Measurements from ENCODE around the gene ZNF385B.

- TF ChIP-seq EP300 (IDR thresholded peaks at IDR 0.05), result no peak
- TF ChIP-seq POLR2AphosphoS5 (IDR thresholded peaks at IDR 0.05), result no peak
- no peak for TF ChIP-seq CTCF (IDR thresholded peaks at IDR 0.05)
These were observed 327.5 kb downstream of the ZNF385B start for GRCh38 chr2:179533875-179534274.

Measured in esophagus muscularis mucosa (tissue), 4 donors.